ENCODE measurements around the gene MAP3K13.
"Not testable (repeated sequence)": the region's sequence is repeated elsewhere in the genome, so short reads cannot be mapped to it uniquely, and the experiment has no call there.

Gene MAP3K13

GRCh38 chr3:185448107-185448506 is 85.2 kb downstream of the MAP3K13 start:
- no peak for DNase-seq (ENCODE audit: low read depth)

- DNase-seq (ENCODE audit: low read depth), result not testable (repeated sequence)
These were observed 88.5 kb downstream of the MAP3K13 start for GRCh38 chr3:185451432-185451831.

DNA sequence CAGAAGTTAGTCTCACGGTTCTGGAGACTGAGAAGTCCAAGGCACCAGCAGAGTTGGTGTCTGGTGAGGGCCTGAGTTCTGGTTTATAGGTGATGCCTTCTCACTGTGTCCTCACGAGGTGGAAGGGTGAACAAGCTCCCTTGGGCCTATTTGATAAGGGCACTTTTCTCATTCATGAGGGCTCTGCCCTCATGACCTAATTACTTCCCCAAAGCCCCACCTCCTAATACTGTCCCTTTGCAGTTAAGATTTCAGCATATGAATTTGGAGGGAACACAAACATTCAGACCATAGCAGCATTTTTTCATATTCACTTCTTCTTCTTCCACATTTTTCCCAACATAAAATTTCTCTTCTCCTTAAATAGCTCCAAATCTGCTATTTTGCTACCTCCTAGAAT is 94.4 kb downstream of the MAP3K13 start:
- DNase-seq (ENCODE audit: low read depth), result no peak

DNA sequence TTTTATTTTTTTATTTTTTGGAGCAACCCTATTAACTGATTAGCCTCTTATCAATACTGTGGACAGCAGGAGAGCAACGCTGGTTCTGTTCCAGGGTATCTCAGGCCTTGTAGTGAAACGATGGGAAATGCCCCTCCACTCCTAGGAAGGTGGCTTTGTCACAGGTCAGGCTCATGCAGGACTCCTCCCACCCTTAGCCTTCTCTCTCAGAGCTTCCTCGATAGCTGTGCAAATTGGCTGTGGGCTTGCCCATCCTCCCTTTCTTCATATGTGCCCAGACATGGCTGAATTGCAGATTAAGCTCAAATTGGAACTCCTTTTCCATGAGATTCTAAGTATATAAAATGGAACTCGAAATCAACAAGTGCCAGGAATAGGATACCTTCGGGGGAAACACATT is 97.4 kb downstream of the MAP3K13 start:
- DNase-seq (ENCODE audit: low read depth), result no peak

DNA sequence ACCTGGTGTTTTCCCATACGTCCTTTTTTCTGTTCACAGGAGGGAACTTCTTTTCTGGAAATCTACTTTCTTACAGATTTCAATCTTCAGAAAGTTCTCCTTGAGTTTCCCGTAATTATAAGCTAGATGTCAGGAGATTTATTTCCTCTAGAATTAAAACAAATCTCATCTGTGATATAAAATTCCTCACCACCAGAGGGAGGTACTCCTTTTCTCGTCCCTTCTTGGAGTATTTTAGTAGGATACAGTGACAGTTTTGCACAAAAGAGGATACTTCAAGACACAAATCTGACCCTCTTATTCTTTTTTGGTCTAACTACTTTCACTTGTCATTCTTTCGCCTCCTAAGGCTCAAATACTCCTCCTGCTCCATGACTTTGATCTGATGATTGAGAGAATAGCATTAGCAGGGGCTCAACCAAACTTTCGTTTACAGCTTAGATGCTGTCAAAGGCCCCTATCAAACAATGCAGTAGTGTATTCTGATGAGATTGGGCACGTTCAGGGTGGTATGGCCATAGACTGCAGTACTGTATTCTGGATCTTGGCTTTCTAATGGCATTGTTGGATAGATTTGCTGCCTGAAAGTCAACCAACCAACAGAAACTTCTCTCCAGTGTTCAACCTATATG is 97.9 kb downstream of the MAP3K13 start:
- DNase-seq (ENCODE audit: low read depth), result no peak

- DNase-seq (ENCODE audit: low read depth), result no peak
These were observed 102.5 kb downstream of the MAP3K13 start for GRCh38 chr3:185465471-185465870.

DNA sequence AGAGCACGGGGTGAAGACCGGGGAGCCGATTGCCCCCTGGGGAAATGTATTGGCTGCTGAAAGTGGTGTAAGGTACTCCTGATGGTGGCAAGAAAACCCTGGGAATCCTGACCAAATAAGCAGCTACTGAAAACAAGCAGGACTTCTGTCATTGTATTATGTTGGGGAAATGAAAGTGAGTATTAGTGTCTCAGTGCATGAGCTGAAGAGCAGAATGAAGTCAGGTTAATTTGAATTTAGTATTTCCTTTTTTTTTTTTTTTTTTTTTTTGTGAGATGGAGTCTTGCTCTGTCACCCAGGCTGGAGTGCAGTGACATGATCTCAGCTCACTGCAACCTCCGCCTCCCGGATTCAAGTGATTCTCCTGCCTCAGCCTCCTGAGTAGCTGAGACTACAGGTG is 103.2 kb downstream of the MAP3K13 start:
- not testable (repeated sequence) for DNase-seq (ENCODE audit: low read depth)

GRCh38 chr3:185469542-185469941 is 106.6 kb downstream of the MAP3K13 start:
- DNase-seq (ENCODE audit: low read depth), result no peak

DNA sequence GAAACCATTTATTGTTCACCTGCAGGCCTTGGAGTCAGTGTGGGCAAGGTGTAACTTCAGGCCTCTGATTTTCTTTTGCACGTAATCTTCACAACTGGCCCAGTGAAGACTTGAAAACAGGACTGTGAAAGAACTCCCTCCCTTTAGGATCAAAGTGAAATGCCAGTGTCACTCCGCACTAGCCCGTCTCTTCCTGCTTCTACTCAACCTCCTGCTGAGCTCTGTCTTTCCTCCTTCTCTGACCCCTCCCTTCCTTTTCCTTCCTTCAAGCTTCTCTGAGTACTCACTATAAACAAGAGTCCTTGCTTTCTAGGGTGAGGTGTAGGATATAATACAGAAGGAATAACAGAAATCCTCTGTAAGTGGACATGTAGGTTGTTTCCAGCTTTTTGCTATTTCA is 107.4 kb downstream of the MAP3K13 start:
- DNase-seq (ENCODE audit: low read depth), result no peak

GRCh38 chr3:185473290-185473815 is 110.4 kb downstream of the MAP3K13 start:
- no peak for DNase-seq (ENCODE audit: low read depth)

- not testable (repeated sequence) for DNase-seq (ENCODE audit: low read depth)
These were observed 112.0 kb downstream of the MAP3K13 start for GRCh38 chr3:185474922-185475321.

DNA sequence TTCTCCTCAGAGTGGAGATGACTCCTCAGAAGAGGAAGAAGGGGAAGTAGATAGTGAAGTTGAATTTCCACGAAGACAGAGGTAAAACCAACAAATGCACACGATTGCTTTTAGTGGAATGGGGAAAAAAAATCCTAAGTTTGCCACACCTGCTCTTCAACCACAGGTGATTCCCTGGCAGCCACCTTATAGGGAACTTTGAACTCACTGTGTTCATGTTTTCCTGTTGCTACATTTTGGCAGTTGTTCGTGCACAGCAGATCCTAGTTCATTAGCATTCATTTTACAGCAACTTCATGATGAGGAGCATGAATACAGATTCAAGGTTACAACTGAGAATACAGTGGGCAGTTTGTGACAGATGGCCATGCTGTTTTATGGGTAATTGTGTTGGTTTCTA is 114.4 kb downstream of the MAP3K13 start:
- no peak for DNase-seq (ENCODE audit: low read depth)

DNA sequence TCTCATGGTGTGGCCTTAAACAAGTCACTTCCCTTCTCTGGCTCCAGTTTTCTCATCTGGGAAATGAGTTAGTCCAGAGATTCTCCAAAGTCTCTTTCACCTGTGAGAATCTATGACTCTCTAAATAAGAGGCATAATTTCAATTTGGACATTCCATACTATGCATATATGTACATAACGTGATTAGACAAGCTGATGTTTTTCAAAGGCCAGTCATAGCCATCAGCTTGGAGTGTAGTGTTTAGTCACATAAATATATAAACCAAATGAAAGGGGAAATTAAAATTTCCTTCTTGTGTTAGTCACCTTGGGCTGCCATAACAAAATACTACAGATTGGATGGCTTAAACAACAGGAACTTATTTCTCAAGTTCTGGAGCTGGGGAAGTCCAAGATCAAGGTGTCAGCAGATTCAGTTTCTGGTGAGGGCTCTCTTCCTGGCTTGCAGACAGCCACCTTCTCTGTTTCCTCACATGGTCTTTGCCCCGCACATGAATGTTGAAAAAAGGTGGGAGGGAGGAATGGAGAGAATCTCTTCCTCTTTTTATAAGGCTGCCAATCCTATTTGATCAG is 116.5 kb downstream of the MAP3K13 start:
- no peak for DNase-seq (ENCODE audit: low read depth)

DNA sequence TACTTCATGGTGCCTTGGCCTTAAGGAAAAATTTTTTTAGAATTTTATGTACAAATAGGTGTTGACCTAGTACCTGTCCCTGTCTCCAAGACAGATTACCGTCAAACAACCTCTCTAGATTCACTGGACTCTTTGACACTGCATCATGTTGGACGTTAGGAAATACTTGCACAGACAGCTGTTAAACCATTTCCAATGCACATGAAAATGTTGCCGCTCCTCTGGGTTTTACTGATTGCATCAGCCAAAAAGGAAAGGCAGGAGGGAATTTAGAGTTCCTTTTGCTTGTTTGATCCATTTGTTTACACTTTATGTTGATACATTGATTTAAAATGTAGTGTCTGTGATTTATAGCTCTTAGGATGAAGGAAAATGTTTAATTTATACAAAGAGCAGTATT is 121.4 kb downstream of the MAP3K13 start:
- DNase-seq (ENCODE audit: low read depth), result no peak

GRCh38 chr3:185486394-185486793 is 123.5 kb downstream of the MAP3K13 start:
- no peak for DNase-seq (ENCODE audit: low read depth)

DNA sequence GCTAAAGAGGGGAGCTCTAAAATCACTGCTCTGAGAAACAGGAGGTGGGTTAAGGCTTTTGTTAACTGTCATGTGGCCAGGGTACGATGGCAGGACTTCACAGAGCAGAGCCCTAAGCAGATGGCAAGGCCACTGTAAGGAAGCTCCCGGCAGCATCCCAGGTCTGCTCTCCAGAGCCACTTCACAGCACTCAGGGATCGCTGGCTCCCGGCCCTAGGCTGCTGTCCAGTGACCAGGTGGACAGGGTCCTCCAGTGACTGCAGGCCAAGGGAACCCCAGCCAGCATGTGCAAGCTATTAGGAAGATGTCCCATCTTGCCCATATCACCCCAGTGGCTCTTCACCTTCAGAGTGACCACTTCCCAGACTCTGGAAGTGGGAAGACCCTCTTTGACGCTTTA is 125.5 kb downstream of the MAP3K13 start:
- DNase-seq (ENCODE audit: low read depth), result no peak

GRCh38 chr3:185489462-185489861 is 126.5 kb downstream of the MAP3K13 start:
- DNase-seq (ENCODE audit: low read depth), result no peak

DNA sequence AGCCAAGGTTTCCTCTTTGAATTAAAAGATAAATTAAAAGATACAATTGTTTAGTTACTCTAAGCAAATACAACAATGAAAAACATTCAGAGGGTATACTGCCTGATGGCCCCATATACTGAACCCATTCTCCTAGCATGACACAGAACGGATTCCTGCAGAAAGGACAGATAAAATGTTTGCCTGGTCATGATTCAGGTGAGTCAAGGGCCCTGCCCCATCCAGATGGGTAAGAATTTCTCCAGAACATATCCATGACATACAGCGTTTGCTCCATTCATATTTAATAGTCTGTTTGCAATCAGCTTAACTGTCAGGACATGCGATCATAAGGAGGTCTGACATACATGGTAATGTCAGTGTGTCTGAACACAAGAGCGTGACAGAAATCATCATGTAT is 127.3 kb downstream of the MAP3K13 start:
- DNase-seq (ENCODE audit: low read depth), result no peak

DNA sequence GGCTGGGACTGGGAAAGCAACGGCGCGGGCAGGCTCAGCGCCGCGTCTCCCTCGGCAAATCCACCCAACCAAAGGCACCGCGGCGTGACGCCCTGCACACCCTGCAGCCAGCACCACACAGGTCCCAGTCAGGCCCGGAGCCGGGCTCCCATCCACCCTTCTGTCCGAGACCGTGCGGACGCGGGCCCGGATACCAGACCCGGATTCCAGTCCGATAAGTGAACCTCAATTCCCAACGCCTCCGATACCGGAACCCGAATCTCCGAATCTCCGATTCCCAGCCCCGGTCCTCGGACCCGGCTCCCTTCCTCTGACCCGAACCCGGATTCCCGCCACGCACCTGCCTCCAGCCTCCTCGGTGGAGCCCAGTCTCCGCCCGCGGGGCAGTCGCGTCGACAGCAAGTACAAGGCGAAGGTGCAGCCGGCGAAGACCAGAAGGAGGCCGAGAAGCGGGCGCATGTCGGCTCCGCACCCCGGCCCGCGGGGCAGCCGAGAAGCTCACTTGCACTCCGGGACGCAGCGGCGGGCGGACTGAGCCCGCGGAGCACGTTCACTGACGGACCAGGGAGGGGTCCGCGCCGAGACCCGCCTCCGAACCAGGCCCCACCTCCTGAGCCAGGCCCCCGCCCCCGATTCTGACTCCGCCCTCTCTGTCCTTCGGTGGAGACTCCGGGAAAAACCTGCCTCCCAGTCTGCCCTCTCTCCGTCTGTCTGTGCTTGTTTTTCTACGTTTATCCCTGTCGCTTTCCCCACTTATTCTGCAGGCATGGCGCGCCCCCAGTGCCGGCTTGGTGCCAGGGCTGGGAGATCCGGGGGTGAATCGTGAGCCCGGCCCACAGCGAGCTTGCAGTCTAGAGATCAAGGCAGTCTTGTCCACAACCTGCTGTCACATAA is 135.8 kb downstream of the MAP3K13 start, which contains the start of gene TMEM41A:
TMEM41A (minus strand) TSS at position 533 of the 894 bp plus-strand sequence; CDS start at position 459, 74 bp downstream.
- peak; percentile 81 for DNase-seq (ENCODE audit: low read depth)

DNA sequence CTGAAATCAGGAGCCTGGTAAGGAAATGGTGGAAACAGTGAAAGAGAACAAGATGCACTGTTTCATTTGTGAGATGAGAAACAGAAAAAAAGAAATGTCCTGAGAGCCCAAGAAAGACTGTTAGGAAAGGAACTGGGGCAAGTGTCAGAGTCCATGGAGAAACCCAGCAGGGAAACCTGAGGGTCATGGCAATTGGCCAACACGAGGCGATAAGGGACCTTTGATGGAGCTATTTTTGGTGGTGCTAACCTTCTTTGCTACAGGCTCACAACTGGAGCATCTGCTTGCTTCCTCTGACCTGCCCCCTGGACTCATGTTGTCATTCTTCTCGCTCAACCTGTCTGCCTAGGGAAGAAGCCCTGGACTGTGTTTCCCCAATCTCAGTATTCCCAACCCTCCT is 140.1 kb downstream of the MAP3K13 start:
- DNase-seq (ENCODE audit: low read depth), result no peak

- no peak for DNase-seq (ENCODE audit: low read depth)
These were observed 140.6 kb downstream of the MAP3K13 start for GRCh38 chr3:185503521-185503920.

- DNase-seq (ENCODE audit: low read depth), result no peak
These were observed 141.7 kb downstream of the MAP3K13 start for GRCh38 chr3:185504636-185505035.

- DNase-seq (ENCODE audit: low read depth), result no peak
These were observed 144.9 kb downstream of the MAP3K13 start for GRCh38 chr3:185507883-185508282.
